GM12892 (cell line): ENCODE data around the gene KRTAP5-7. TPM values are rescaled to one million over a fixed set of nuclear protein-coding genes. Genes with fewer than 3 reads are reported as not detected.
"Not testable (repeated sequence)": the region's sequence is repeated elsewhere in the genome, so short reads cannot be mapped to it uniquely, and the experiment has no call there.

Experiments used
- DNase-seq: peaks from one replicate; pipeline ENCODE4 v3.0.0; 2011; ENCODE audit not compliant: insufficient read length
- FAIRE-seq: peaks from 2 replicates; lab custom pipeline; 2011; peaks lifted over from hg19 to GRCh38; lab: Jason Lieb, UNC
- POLR2A ChIP-seq: IDR thresholded peaks from 2 replicates; pipeline ENCODE4 v1.6.1; 2011; ENCODE audit warnings: low read depth, low read length, control low read depth
- POLR2AphosphoS5 ChIP-seq: IDR thresholded peaks from 2 replicates; pipeline ENCODE4 v1.6.1; 2011; ENCODE audit warnings: low read depth, low read length, control low read depth
- TAF1 ChIP-seq: IDR thresholded peaks from 2 replicates; pipeline ENCODE4 v1.6.1; 2011; ENCODE audit warnings: low read depth, mild to moderate bottlenecking, control low read depth, low read length, borderline replicate concordance
- polyA plus RNA-seq: library from polyadenylated mRNA; unstranded; fragments of >200 nt; gene quantifications from one replicate; pipeline ENCODE4 v1.2.1, GENCODE V29; 2012; ENCODE audit warnings: missing spikeins, inconsistent platforms; ENCODE audit not compliant: missing spikeins

Gene KRTAP5-7, protein sequence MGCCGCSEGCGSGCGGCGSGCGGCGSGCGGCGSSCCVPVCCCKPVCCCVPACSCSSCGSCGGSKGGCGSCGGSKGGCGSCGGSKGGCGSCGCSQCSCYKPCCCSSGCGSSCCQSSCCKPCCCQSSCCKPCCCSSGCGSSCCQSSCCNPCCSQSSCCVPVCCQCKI
- 0.19 TPM for polyA plus RNA-seq

DNA sequence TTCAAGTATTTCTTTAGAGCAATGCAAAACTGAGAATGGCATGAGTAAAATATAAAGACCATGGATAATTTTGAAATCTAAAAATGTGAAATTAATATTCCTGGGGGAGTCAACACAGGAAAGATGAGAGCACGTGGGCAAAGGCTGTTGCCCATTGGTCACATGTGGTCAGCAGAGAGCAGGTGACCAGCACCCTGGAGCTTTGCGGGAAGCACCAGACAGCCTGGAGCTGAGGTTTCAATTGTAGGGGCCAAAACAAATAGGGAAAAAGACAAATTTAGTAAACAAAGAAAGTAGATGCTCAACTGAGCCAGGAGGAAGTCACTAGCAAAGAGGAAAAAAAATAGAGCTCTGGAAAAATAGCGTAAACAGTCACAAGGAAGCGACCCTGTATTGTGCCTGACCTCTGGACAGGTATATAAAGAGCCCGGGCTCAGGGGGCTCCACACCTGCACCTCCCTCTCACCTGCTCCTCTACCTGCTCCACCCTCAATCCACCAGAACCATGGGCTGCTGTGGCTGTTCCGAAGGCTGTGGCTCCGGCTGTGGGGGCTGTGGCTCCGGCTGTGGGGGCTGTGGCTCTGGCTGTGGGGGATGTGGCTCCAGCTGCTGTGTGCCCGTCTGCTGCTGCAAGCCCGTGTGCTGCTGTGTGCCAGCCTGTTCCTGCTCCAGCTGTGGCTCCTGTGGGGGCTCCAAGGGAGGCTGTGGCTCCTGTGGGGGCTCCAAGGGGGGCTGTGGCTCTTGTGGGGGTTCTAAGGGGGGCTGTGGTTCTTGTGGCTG is at the start of gene KRTAP5-7:
Gene KRTAP5-7, plus strand, starts transcription at position 472 of the 780 bp plus-strand sequence. Its CDS starts 34 bp downstream, at position 506.
- not testable (repeated sequence) for DNase-seq, FAIRE-seq

DNA sequence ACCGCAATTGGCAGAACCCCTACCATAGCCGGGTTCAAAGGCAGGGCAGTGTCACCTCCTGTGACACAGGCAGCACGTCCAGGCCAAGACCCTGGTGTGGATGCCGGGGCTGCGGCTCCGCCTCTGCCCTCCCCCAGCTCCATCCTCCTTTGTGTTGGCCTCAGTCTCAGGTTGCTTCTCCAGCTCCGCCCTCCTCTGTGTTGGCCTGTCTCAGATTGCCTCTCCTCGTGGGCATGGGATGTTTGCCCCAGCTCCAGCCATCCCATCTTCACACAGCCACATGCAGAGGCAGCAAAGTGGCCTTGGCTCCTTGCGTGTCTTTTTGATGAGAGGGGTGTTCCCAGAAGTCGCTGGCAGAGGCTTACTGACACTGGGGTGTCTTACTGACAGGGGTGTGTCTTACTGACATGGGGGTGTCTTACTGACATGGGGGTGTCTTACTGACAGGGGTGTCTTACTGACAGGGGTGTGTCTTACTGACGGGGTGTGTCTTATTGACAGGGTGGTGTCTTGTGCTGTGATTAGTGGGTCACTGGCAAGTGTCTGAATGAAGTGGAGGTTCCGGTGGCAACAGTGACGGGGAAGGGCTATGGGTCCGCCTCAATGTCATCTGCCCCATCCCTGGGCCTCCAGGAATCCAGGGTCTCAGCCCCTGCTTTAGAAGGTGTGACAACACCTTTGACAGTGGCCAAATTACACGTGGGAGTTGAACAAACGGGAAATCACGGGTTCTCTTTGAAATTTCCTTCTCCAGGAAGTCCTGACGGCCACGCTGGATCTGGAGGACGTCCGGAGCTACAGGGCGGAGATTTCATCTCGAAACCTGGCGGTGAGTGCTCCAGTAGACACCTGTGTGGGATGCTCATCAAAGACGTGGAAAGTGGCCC is 49.2 kb upstream of the KRTAP5-7 start:
- no peak for TF ChIP-seq POLR2AphosphoS5
- TF ChIP-seq TAF1: no peak
- no peak for TF ChIP-seq POLR2A
- FAIRE-seq (no peak), DNase-seq (no peak)

DNA sequence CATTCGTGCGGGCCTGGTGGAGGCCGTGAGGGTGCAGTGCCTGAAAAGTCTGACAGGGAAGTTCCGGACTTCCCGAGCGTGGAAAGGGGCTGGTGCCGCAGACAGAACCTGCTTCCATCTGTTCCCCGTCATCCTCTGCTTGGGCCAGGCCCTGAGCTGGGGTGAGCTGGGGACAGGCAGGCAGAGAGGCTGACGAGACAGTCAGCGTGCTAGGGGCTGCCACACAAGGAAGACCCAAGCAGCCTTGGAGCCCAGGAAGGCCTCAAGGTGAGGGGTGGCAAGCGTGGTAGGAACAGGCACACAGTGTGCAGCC is 48.6 kb upstream of the KRTAP5-7 start:
- no peak for TF ChIP-seq POLR2A
- no peak for TF ChIP-seq TAF1
- TF ChIP-seq POLR2AphosphoS5: no peak
- FAIRE-seq: no peak
- DNase-seq: no peak

DNA sequence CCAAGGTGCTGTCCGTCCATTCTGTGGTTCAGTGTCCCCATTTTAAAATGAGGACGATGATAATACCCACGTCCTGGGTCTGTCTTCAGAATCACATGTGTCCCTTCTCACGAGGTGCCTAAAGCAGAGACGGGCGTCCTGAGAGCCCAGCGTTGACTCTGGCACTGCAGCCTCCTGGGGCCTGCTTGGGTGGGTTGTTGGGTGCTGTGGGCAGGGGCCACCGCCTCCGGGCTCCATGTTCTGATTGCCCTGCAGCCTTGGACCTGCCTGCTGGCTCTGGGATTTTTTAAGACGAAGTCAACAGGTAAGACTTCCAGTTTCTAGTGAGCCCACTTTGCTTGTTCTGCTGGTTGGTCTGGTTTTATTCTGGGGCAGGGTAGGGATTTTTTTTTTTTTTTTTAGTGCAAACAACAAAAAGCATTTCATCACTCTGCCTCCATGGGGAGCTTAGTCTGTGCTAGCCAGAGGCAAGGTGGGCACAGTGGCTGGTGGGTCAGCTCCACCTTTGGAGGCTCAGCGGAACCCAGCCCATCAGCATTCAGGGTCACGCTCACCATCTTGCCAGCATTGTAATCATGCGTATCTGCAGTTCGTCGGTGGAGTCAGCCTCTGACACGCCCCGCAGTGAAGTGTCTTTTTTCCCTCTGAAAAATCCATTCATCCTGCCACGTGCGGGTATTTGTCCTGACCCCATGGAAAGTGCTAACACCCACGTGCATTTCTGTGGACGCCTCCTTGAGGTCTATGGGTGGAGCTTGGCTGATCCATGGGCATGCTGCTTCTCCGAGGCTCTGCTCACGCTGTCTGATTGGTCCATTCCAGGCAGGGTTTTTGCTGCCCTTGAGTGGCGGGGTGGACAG is 45.7 kb upstream of the KRTAP5-7 start:
- TF ChIP-seq TAF1 (no peak), POLR2AphosphoS5 (no peak), POLR2A (no peak)
- DNase-seq (no peak), FAIRE-seq (no peak)

DNA sequence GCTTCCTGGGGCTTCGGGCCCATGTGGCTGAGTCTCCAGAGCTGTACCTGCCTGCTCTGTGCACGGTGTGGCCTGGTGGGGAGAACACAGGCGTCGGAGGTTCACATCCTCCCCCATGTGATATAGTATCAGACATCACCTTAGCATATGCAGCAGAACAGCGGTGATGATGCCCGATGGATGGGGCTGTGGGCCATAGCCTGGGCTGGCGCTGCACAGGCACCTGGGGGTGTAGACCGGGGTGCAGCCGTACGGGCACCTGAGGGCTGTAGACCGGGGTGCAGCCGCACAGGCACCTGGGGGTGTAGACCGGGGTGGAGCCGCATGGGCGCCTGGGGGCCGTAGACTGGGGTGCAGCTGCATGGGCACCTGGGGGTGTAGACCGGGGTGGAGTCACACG is 44.9 kb upstream of the KRTAP5-7 start:
- no peak for TF ChIP-seq POLR2A
- TF ChIP-seq TAF1: no peak
- no peak for TF ChIP-seq POLR2AphosphoS5

DNA sequence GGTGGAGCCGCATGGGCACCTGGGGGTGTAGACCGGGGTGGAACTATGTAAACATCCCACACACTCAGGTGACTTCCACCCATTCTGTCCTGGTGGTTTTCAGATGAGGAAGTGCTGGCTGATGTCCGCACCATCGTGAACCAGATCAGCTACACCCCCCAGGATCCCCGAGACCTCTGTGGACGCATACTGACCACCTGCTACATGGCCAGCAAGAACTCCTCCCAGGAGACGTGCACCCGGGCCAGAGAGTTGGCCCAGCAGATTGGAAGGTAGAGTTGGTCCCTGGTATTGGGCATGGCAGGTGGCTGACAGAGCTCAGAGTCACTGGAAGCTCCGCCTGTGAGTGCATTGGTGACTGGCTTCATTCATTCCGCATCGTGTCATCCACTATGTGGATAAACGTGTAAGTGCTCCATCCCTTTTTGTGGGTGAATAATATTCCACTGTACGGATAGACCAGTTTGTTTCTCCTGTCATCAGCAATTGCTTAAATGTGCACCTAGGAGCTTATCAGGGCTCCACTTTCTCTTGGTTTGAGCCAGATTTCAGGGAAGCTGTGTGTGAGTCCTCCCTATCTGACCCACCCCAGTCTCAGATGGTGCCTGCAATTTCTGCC is 44.2 kb upstream of the KRTAP5-7 start:
- FAIRE-seq: no peak
- TF ChIP-seq POLR2AphosphoS5 (no peak), TAF1 (no peak), POLR2A (no peak)
- DNase-seq: no peak

More for the DNA sequence above, 44.9 kb upstream of the KRTAP5-7 start:
- FAIRE-seq (no peak), DNase-seq (no peak)

DNA sequence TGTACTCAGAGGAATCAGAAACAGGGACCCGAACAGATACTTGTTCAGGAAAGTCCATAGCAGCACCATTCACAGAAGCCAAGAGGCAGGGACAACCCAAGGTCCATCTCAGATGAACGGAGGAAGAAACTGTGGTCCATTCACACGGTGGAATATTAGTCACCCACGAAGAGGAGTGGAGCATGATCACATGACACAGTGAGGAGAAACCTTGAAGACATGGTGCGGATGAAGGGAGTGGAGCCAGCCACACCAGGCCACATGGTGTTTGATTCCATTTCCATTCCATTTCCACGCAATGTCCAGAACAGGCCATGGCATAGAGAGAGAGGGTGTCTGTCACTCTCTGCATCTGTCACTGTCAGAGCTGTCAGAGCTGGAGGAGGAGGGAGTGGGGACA is 43.4 kb upstream of the KRTAP5-7 start:
- DNase-seq: no peak
- FAIRE-seq: no peak
- TF ChIP-seq TAF1 (no peak), POLR2A (no peak), POLR2AphosphoS5 (no peak)

DNA sequence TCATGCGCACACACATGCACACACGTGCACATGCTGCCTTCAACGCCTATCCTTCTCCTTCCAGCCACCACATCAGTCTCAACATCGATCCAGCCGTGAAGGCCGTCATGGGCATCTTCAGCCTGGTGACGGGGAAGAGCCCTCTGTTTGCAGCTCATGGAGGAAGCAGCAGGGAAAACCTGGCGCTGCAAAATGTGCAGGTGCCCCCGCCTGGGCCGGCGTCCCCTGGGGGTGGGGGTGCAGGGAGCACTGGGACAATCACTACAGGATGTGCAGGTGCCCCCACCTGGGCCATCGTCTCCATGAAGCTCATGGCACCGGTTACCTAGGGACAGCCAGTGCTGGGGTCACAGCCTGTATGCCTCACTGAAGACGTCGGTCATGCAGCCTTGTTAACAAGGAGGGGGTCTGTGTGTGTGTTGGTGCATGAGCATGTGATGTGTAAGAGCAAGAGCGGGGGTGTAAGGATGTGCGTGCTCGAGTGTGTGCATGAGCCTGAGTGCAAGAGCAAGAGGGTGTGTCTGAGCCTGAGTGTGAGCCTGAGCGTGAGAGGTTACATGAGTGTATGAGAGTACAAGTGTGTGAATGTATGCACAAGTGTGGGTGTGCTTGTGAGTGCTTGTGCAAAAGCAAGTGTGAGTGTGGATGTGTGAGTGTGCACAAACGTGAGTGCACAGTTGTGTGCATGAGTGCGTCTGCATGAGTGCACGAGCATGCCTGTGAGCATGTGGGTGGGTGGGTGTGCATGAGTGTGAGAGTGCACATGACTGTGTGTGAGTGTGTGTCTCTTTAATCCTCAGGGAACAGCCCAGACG is 42.6 kb upstream of the KRTAP5-7 start:
- FAIRE-seq (no peak), DNase-seq (no peak)
- TF ChIP-seq POLR2A (no peak), POLR2AphosphoS5 (peak; percentile 24; the same call in 1 of the 2 replicates), TAF1 (no peak)

DNA sequence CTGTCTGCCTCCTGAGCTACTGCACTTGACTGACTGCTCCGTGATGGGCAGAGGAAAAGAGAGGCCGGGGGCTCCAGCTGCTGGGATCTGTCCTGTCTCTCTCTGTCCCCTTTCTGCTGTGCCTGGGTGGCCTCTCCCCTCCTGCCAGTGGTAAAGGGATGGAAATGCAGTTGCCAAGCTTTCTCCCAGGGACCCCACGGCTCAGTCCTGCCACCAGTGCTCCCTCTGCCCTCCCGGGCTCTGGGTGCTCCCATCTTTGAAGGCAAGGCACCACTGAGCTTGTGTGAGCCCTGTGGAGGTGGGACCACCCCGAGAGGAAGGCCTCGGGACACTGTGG is 42.0 kb upstream of the KRTAP5-7 start:
- FAIRE-seq (no peak), DNase-seq (no peak)
- no peak for TF ChIP-seq POLR2A
- TF ChIP-seq POLR2AphosphoS5: no peak
- no peak for TF ChIP-seq TAF1

DNA sequence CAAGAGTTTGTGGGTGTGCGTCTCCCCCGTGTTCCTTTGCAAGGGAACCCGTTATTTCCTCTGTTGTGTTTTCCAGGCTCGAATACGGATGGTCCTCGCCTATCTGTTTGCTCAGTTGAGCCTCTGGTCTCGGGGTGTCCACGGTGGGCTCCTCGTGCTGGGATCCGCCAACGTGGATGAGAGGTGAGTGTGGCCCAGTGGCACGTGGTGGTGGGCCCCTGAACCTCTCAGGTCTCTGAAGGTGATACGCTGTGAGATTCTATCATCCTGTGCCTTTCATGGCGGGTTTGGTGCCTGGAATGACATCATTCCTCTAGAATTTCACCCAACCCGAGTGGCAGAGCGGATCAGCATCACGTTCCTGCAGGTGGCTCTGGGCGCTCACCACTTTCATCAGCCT is 41.6 kb upstream of the KRTAP5-7 start:
- FAIRE-seq: no peak
- no peak for DNase-seq
- TF ChIP-seq TAF1: no peak
- no peak for TF ChIP-seq POLR2A
- TF ChIP-seq POLR2AphosphoS5: no peak
